Mesothelial cell of epicardium (in vitro differentiated cells): Measurements from ENCODE around the gene DIRAS1. TPM values are rescaled to one million over a fixed set of nuclear protein-coding genes. Genes with fewer than 3 reads are reported as not detected.

ENCODE experiments used
- DNase-seq, 2 experiments: peaks; one replicate each; pipeline ENCODE4 v3.0.0; 2021; ENCODE audit warnings: low spot score in 2 of 2; ENCODE audit not compliant: unreplicated experiment in 2 of 2
- H3K27ac Mint-ChIP-seq: 2 replicates; pipeline ENCODE4 v1.8.0; 2021; ENCODE audit warnings: mixed read lengths
- H3K27me3 Mint-ChIP-seq: 2 replicates; pipeline ENCODE4 v1.8.0; 2021; ENCODE audit warnings: low read depth, mixed read lengths
- H3K36me3 Mint-ChIP-seq: 2 replicates; pipeline ENCODE4 v1.8.0; 2021; ENCODE audit warnings: mixed read lengths
- H3K4me1 Mint-ChIP-seq: 2 replicates; pipeline ENCODE4 v1.8.0; 2021; ENCODE audit warnings: mixed read lengths
- H3K4me3 Mint-ChIP-seq: 2 replicates; pipeline ENCODE4 v1.8.0; 2021; ENCODE audit warnings: mild to moderate bottlenecking, moderate library complexity, mixed read lengths
- H3K9me3 Mint-ChIP-seq: 2 replicates; pipeline ENCODE4 v1.8.0; 2021; ENCODE audit warnings: mixed read lengths
- total RNA-seq: library from RNA; stranded (reverse); gene quantifications from 3 replicates; pipeline ENCODE4 v1.2.1, GENCODE V29; 2021
- TF ChIP-seq, protein P1 (sequence below): fragments of 200-600 bp; sonication (generic); IDR thresholded peaks from one replicate; pipeline ENCODE4 v1.5.0; 2021; ENCODE audit warnings: antibody characterized with exemption; ENCODE audit not compliant: unreplicated experiment

The DIRAS1 gene
- total RNA-seq, 1 donor from 2014 or later: 3.2 TPM

DNA sequence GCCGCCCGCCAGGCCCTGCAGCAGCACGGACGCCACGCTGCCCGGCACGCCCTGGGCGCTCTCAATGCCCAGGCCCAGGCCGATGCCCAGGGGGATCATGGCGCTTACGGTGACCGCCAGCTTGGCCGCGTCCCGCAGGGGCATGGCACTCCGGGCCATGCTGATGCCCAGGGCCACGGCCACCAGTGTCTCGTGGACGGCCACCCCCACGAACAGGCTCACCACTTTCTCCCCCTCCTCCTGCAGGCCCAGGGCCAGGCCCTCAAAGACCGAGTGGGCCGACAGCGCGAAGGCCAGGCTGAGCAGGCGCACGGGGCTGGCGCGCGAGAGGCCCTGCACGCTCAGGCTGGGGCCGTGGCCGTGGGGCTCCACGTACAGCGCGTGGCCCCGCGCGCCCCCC is 11.7 kb upstream of the DIRAS1 start:
- DNase-seq: no peak
- Mint-ChIP-seq H3K4me1 (no peaks in the 10 kb centered on the region), H3K27ac (no peak overlapping the region), H3K9me3 (no peaks in the 10 kb centered on the region), H3K36me3 (peaks cover 26% of the 10 kb centered on the region), H3K27me3 (peaks cover 11% of the 10 kb centered on the region), H3K4me3 (no peak overlapping the region)
- TF ChIP-seq, protein P1, sequence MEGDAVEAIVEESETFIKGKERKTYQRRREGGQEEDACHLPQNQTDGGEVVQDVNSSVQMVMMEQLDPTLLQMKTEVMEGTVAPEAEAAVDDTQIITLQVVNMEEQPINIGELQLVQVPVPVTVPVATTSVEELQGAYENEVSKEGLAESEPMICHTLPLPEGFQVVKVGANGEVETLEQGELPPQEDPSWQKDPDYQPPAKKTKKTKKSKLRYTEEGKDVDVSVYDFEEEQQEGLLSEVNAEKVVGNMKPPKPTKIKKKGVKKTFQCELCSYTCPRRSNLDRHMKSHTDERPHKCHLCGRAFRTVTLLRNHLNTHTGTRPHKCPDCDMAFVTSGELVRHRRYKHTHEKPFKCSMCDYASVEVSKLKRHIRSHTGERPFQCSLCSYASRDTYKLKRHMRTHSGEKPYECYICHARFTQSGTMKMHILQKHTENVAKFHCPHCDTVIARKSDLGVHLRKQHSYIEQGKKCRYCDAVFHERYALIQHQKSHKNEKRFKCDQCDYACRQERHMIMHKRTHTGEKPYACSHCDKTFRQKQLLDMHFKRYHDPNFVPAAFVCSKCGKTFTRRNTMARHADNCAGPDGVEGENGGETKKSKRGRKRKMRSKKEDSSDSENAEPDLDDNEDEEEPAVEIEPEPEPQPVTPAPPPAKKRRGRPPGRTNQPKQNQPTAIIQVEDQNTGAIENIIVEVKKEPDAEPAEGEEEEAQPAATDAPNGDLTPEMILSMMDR: no peak

DNA sequence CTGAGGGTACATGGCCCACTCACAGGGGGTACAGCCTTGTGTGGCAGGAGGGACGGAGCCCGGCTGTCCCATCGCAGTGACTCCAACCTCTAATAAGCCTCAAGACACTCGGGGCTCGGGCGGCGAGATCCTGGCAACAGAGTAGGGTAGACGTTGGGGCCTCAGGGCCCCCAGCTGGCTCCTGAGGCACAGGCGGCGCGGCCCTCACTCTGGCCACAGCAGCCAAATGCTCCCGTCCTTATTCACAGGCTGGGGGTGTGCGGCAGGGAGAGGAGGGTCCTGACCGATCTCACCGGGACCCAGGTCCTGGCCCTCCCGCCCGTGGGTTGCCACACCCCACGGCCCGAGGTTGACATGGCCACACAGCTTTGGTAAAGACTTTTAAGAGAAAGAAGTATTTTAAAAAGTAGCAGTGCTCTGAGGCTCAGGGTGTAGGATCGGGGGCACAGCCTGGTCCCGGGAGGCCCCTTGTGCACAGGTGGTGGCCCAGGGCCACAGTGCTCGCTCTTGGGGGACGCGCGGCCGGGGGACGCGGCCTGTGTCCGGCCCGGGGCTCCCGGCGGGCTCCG is 11.1 kb upstream of the DIRAS1 start:
- Mint-ChIP-seq H3K4me3 (no peak overlapping the region), H3K27ac (no peak overlapping the region), H3K36me3 (peaks cover 25% of the 10 kb centered on the region), H3K9me3 (no peaks in the 10 kb centered on the region), H3K27me3 (peaks cover 18% of the 10 kb centered on the region), H3K4me1 (no peaks in the 10 kb centered on the region)
- no peak for DNase-seq
- TF ChIP-seq, protein P1: no peak

DNA sequence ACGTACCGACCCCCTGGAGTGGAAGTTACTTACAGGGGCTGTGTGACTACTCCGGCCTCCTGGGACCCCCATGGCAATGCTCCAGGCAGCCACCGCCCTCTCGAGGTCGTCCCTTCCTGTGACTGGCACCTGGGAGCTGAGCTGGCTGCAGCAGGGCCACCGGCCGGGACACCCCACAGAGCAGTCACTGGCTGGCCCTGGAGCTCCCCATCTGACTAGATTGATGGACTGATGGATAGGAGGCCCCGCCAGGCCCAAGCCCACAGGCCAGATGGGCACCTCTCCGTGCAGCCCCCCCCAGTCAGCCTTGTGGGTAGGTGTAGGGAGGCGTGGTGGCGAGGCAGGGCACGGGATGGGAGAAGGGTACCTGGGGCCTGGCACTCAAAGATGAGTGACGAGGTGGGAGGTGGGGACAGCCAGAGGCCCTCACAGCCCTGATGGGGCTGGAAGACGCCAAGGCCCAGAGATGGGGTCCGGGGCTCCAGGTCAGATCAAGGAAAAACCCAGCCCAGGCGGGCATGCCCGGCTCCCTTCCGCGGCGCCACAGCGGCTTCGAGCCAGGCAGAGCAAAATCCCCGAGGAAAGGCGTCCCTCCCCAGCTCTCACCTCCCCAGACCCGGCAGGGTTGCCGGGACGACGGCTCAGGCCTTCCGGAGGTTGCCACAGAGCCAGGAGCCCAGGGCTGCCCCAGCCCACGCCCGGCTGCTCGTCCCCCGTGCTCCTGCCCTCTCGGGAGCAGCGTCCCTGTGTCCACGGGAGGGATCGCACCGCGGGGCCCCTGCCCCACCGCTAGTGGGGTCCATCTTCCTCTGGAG is 10.2 kb upstream of the DIRAS1 start:
- Mint-ChIP-seq H3K27me3 (peaks cover 26% of the 10 kb centered on the region), H3K4me3 (no peak overlapping the region), H3K27ac (no peak overlapping the region), H3K9me3 (no peaks in the 10 kb centered on the region), H3K4me1 (no peaks in the 10 kb centered on the region), H3K36me3 (peaks cover 16% of the 10 kb centered on the region)
- DNase-seq: no peak
- TF ChIP-seq, protein P1: no peak

DNA sequence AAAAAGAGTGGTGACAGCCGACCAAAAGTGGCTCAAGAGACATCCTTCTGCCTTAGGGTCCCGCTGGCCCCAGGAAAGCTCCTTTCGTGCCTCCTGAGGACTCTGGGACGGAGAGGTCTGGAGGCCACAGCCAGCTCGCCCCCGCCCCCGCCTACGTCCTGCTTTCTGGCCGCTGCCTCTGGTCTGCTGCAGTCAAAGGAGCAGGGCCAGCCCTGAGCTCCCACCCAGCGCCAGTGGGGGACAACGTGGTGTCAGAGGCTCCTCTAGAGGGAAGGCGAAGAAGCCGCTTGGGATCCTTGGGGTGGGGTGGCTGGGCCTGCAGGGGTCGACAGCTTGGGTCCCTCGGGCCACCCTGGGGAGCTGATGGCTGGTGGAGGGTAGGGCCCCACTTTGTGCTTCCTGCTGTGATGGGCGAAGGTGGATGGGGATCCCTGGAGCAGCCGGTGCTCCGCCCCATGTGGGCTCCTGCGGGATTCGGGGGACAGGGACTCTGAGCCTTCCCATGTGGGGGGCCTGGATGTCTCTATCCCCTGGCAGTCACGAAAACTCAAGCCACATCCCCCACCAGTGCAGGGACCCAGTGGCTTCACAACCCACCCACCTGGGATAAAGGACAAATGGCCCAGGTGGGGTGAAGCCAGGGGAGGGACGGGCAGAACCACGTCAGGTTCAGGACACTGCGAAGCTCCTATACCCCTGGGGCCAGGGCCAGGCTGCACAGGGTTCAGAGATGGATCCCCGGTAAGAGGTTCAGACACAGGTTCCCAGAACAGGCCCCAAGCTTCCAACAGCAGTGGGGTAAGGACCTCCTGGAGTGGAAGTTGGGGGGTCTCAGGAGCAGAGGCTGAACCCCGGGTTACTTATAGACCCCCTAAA is 9.0 kb upstream of the DIRAS1 start:
- TF ChIP-seq, protein P1: no peak
- H3K4me3 Mint-ChIP-seq: no peak overlapping the region
- H3K27ac Mint-ChIP-seq: no peak overlapping the region
- peaks cover 38% of the 10 kb centered on the region for H3K27me3 Mint-ChIP-seq
- H3K4me1 Mint-ChIP-seq: no peaks in the 10 kb centered on the region
- peaks cover 9% of the 10 kb centered on the region for H3K36me3 Mint-ChIP-seq
- no peaks in the 10 kb centered on the region for H3K9me3 Mint-ChIP-seq
- DNase-seq: no peak

DNA sequence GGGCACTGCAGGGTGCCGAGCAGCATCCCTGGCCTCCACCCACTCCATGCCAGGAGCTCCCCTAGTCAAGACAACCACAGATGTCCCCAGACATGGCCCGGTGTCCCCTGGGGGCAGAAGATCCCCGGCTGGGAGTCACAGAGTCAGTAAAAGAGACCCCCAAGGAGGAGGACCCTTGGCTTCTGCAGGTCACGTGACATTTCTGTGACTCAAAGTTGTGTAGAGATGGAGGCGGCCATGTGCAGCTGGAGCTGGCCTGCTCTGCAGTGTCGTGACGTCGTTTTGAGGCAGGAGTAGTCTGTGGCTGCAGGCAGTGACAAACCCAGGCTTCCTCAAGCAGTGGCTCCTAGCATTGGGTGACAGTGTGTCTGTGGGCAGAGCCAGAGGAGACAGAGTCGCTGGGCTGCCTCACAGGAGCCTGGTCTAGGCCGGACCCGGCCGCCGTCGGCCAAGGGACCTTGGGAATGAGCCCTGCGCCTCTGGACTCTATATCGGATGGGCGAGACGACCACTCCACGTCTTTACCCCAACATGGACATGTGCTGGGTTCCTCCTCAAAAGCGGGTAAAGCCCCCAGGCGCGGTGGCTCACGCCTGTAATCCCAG is 7.7 kb upstream of the DIRAS1 start:
- DNase-seq: no peak
- Mint-ChIP-seq H3K9me3 (no peaks in the 10 kb centered on the region), H3K36me3 (peaks cover under 1% of the 10 kb centered on the region), H3K27ac (no peak overlapping the region), H3K4me1 (no peaks in the 10 kb centered on the region), H3K27me3 (peaks cover 45% of the 10 kb centered on the region), H3K4me3 (no peak overlapping the region)
- TF ChIP-seq, protein P1: no peak
